IPS-15b (cell line): ENCODE results near the gene SLC5A2.

Experiments used
- H3K27me3 ChIP-seq: one replicate; pipeline ENCODE4 v1.6.1; 2013; ENCODE audit warnings: low read length; ENCODE audit not compliant: control insufficient read depth, insufficient read depth
- H3K36me3 ChIP-seq: one replicate; pipeline ENCODE4 v1.6.1; 2013; ENCODE audit warnings: low read length; ENCODE audit not compliant: control insufficient read depth, insufficient read depth
- H3K4me1 ChIP-seq: one replicate; pipeline ENCODE4 v1.6.1; 2013; ENCODE audit warnings: mild to moderate bottlenecking, low read length; ENCODE audit not compliant: control insufficient read depth, insufficient read depth
- H3K4me3 ChIP-seq: one replicate; pipeline ENCODE4 v1.5.1; 2013; ENCODE audit warnings: low read depth, low read length
- H3K9ac ChIP-seq: one replicate; pipeline ENCODE4 v1.6.1; 2013; ENCODE audit warnings: low read depth, mild to moderate bottlenecking, low read length
- H3K9me3 ChIP-seq: one replicate; pipeline ENCODE4 v1.6.1; 2013; ENCODE audit warnings: mild to moderate bottlenecking, low read length; ENCODE audit not compliant: control insufficient read depth, insufficient read depth

The SLC5A2 gene

DNA sequence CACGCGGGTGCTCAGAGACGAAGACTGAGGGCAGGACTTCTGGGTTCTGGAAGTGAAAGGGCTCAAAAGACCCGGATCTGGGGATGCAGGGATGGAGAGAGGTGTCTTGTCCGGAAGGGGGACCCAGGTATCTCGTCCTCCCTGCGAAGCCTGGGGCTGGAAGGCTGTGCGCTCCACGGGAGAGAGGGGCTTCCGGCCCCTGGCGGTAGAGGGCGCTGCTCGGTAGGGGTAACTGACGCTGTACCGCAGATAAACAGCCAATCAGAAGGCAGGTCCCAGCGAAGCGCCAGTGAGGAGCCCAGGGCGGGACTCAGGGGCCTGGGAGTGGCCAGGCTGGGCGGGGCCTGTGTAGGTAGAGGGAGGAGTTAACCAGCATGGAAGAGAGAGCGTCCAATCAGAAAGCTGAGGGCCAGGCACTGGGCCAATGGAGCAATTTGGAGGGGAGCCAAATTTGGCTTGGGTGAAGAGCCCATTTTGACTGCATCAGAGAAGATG lies 10.2 kb upstream of the SLC5A2 start:
- Histone ChIP-seq H3K36me3 (no peaks in the 10 kb centered on the region), H3K9me3 (no peaks in the 10 kb centered on the region), H3K4me3 (peak overlapping the region; percentile 70), H3K4me1 (peaks cover 7% of the 10 kb centered on the region), H3K27me3 (peaks cover 34% of the 10 kb centered on the region), H3K9ac (no peak overlapping the region)

DNA sequence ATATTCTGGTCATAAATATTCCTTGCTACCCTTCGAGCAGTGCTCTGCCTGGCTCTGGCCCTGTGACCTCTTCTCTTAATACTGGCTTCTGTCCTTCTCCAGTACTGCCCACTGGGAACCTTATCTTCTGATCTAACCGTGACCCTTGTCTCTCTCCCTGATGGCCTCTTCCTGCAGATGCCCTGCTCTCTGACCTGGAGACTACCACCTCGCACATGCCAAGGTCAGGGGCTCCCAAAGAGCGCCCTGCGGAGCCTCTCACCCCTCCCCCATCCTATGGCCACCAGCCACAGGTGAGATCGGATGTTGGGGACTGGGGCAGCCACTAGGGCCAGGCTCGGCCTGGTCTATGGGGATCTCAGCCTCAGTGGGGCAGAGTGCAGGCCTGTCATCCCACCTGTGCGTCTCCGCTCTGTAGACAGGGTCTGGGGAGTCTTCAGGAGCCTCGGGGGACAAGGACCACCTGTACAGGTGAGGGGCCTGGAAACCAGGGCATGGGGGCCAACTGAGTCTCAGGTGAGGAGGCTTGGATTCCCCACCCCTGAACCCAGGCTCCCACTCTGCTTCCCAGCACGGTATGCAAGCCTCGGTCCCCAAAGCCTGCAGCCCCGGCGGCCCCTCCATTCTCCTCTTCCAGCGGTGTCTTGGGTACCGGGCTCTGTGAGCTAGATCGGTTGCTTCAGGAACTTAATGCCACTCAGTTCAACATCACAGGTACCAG lies 9.5 kb upstream of the SLC5A2 start:
- Histone ChIP-seq H3K27me3 (peaks cover 34% of the 10 kb centered on the region), H3K36me3 (no peaks in the 10 kb centered on the region), H3K4me3 (peak overlapping the region; percentile 13), H3K4me1 (peaks cover 7% of the 10 kb centered on the region), H3K9ac (no peak overlapping the region), H3K9me3 (no peaks in the 10 kb centered on the region)

DNA sequence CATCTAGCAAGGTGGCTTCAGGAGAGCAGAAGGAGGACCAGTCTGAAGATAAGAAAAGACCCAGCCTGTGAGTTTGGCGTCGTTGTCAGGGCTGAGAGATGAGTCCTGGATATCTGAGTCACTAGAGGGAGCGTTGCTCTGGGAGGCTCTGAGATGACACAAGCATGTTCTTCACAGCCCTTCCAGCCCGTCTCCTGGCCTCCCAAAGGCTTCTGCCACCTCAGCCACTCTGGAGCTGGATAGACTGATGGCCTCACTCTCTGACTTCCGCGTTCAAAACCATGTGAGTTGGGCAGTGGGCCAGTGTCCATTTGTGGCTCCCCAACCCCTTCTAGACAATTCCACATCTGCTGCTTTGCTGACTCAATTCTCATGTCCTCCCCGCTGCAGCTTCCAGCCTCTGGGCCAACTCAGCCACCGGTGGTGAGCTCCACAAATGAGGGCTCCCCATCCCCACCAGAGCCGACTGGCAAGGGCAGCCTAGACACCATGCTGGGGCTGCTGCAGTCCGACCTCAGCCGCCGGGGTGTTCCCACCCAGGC lies 8.7 kb upstream of the SLC5A2 start:
- Histone ChIP-seq H3K9me3 (no peaks in the 10 kb centered on the region), H3K36me3 (no peaks in the 10 kb centered on the region), H3K9ac (no peak overlapping the region), H3K4me3 (no peak overlapping the region), H3K27me3 (peaks cover 40% of the 10 kb centered on the region), H3K4me1 (peaks cover 7% of the 10 kb centered on the region)

DNA sequence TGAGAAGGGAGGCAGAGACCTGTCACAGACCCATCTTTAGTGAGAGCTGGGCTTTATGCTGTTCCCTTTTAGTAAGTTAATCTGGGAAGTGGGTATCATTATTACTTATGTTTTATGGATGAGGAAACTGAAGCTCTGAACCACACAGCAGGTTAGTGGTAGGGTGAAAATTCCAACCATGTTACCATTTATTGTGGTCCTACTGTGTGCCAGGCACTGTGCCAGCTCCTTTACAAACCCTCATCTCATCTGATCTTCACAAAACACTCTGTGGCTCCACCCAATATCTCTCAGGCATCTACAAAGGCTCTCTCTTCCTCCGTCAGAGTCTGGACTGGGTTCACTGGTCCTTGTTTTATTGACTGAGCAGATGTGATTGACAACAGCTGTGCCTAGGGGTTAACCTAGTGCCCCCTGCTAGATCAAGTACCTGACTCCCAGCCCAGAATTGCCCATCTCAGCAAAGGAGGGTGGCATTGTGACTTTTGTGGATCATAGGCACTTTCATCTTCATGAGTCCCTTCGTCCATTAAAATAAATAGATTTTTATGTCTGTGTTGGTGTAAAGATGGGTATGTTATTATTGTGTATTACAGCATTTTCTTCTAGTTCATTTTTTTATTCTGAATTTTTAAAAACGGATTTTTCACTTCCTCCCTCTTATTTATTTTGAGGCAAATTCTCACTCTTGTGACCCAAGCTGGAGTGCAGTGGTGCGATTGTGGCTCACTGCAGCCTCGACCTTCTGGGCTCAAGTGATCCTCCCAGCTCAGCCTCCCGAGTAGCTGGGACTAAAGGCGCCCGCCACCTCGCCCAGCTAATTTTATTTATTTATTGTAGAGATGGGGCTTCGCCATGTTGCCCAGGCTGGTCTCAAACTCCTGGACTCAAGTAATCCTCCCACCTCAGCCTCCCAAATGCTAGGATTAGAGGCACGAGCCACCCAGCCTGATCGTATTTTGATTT lies 7.9 kb upstream of the SLC5A2 start:
- no peaks in the 10 kb centered on the region for H3K36me3 ChIP-seq
- H3K9me3 ChIP-seq: no peaks in the 10 kb centered on the region
- H3K4me3 ChIP-seq: no peak overlapping the region
- H3K4me1 ChIP-seq: peaks cover 7% of the 10 kb centered on the region
- no peak overlapping the region for H3K9ac ChIP-seq
- peaks cover 48% of the 10 kb centered on the region for H3K27me3 ChIP-seq

DNA sequence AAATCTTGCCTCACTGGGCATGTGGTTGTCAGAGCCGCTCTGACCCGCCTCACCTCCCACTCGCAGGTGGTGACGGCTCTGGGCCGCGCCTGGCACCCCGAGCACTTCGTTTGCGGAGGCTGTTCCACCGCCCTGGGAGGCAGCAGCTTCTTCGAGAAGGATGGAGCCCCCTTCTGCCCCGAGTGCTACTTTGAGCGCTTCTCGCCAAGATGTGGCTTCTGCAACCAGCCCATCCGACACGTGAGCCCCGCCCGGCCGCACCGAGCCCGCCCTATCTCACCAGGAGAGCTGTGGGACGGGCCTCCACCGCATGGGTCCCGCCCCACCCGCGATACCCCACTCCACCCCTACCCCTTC lies 7.0 kb upstream of the SLC5A2 start:
- peaks cover 54% of the 10 kb centered on the region for H3K27me3 ChIP-seq
- H3K4me1 ChIP-seq: peaks cover 7% of the 10 kb centered on the region
- H3K4me3 ChIP-seq: peak overlapping the region; percentile 68
- H3K9ac ChIP-seq: no peak overlapping the region
- H3K9me3 ChIP-seq: no peaks in the 10 kb centered on the region
- H3K36me3 ChIP-seq: no peaks in the 10 kb centered on the region

DNA sequence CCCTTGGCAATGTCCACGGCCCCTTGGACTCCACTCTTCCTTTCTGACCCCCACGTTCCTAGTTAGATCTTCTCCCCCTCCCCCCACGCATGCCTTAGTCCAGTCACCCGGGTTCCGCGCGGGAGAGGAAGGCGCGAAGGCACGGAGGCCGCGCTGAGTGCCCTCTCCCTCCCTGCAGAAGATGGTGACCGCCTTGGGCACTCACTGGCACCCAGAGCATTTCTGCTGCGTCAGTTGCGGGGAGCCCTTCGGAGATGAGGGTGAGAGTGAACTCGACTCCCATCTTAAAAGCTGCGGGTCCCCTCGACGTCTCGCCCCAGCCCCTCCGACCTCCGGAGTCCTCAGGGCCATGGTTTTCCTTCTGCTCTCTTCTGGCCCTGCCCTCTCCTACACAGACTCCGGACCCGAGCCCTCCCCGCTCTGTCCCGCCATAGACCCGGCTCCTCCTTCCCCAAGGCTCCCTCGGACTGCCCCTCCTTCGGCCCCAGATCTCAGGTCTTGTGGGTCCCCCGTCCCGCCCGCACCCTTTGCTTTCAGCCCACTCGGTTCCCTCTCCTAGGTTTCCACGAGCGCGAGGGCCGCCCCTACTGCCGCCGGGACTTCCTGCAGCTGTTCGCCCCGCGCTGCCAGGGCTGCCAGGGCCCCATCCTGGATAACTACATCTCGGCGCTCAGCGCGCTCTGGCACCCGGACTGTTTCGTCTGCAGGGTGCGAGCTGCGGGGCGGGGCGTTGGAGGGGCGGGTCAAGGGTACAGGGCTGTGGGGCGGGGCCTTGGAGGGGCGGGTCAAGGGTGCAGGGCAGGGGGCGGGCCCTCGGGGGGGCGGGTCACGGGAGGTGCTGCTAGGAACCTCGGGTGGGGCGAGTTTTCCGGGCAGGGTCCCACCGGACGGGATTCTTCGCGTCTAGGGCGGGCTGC lies 6.4 kb upstream of the SLC5A2 start:
- Histone ChIP-seq H3K4me3 (peak overlapping the region; percentile 75), H3K4me1 (peaks cover under 1% of the 10 kb centered on the region), H3K9ac (no peak overlapping the region), H3K36me3 (no peaks in the 10 kb centered on the region), H3K9me3 (no peaks in the 10 kb centered on the region), H3K27me3 (peaks cover 57% of the 10 kb centered on the region)

DNA sequence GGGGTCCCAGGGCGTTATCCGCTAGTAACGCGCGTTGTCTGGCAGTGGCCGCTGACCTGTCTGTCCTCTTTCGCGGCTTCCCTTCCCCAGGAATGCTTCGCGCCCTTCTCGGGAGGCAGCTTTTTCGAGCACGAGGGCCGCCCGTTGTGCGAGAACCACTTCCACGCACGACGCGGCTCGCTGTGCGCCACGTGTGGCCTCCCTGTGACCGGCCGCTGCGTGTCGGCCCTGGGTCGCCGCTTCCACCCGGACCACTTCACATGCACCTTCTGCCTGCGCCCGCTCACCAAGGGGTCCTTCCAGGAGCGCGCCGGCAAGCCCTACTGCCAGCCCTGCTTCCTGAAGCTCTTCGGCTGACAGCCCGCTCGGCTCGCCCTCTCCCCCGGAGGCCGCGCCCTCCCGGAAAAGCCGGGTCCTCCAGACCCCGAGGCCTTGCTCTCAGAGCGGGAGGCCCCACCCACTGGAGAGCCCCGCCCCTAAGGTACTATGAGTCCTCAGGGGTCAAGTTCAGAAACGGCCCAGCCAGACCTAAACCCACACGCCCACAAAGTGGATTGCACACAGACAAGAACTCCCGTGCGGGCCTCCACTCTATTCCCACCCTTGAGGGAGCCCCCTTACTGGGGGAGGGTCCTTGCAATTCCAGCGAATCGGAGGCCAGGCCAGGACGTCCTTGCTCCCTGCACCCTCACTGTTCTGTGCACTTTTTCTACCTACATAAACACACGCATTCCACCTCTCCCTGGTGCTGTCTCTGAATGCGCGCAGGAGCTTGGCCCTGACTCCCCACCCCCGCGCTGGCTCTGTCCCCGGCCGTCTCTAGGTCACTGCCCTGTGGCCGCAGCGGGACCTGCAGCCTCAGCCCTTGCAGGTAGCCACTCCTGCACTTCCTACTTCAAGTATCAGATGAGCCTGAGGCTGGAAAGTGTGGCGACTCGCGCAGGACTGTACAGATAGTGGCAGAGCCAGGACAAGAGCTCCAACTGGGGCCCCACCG lies 5.4 kb upstream of the SLC5A2 start:
- Histone ChIP-seq H3K27me3 (peaks cover 63% of the 10 kb centered on the region), H3K9ac (peak overlapping the region; percentile 54), H3K9me3 (no peaks in the 10 kb centered on the region), H3K4me1 (no peaks in the 10 kb centered on the region), H3K36me3 (no peaks in the 10 kb centered on the region), H3K4me3 (peak overlapping the region; percentile 75)

DNA sequence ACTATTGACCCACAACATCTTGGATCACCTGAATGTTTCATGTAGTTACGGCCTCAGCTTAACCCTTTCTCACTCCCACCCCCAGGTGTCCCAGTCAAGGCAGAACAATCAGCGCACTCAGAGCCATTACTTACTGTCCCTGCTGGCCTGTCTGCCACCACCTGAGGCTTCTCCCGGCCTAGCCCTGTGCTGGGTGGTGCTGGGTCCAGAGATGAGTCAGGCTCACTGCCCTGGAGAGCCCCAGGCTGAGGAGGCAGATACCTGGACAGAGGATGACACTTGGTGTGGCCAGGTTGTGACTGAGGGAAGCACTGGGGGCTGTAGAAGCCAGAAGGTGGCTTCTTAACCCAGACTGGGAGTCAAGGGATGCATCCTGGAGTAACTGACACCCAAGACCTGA lies 4.0 kb upstream of the SLC5A2 start:
- H3K9me3 ChIP-seq: no peaks in the 10 kb centered on the region
- H3K36me3 ChIP-seq: no peaks in the 10 kb centered on the region
- peaks cover 58% of the 10 kb centered on the region for H3K27me3 ChIP-seq
- no peak overlapping the region for H3K9ac ChIP-seq
- H3K4me3 ChIP-seq: no peak overlapping the region
- H3K4me1 ChIP-seq: no peaks in the 10 kb centered on the region

DNA sequence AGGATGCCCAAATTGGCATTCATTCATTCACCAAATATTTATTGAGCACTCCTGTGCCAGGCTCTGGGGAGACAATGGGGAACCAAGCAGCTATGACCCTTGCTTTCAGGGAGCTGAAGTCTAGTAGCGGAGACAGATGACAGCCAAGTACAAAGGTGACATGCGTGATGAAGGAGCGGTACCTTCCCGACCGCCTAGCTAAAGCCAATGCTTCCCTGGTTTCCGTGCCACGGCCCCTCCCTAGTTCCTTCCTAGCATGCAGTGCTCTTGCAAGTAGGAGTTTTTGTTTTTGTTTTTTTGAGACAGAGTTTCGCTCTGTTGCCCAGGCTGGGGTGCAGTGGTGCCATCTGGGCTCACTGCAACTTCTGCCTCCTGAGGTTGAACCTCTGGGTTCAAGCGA lies 3.2 kb upstream of the SLC5A2 start:
- Histone ChIP-seq H3K9ac (no peak overlapping the region), H3K9me3 (no peaks in the 10 kb centered on the region), H3K4me1 (no peaks in the 10 kb centered on the region), H3K36me3 (no peaks in the 10 kb centered on the region), H3K4me3 (no peak overlapping the region), H3K27me3 (peaks cover 51% of the 10 kb centered on the region)

DNA sequence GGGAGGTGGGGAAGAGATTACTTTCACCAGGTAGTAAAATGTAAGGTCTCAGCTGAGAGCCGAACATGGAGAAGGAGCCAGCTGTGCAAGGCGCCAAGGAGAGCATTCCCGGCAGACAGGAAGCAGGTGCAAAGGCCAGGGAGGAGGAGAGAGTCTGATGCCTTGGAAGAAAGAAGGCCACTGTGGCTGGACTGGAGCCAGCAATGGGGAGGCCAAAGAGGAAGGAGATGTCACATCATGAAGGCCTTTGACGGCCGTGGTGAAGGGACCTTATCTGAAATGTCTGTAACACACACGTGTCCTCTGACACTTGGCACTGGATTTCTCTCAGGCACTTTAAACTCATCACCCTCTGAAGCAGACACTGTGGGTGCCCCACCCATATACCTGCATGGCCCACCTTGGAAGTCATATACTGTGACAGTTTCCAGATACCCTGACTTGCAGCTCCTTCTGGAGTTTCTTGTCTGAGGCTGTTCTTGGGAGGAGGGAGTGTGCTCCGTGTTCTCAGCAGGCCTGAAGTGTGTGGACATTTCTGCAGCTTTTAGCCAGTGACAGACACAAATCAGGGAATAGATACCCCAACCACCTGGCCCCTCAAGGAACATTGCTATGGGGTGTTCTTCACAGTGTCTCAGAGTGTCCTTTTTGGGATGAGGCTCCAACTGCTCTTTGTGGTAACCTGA lies 1.9 kb upstream of the SLC5A2 start:
- Histone ChIP-seq H3K4me3 (no peak overlapping the region), H3K9ac (no peak overlapping the region), H3K9me3 (no peaks in the 10 kb centered on the region), H3K27me3 (peaks cover 50% of the 10 kb centered on the region), H3K36me3 (no peaks in the 10 kb centered on the region), H3K4me1 (no peaks in the 10 kb centered on the region)
